IMR-90 (cell line): ENCODE measurements around the gene ACP4.

ENCODE experiments used
- BHLHE40 ChIP-seq: fragments of 150-350 bp; IDR thresholded peaks from 2 replicates; pipeline ENCODE4 v1.6.1; 2016; ENCODE audit warnings: mild to moderate bottlenecking, low read depth, low read length
- CTCF ChIP-seq: conservative IDR thresholded peaks from 2 replicates; pipeline ENCODE4 v1.5.1; 2012; ENCODE audit warnings: mild to moderate bottlenecking, low read depth, low read length, improper control_type of control experiment
- FOS ChIP-seq: fragments of 150-350 bp; IDR thresholded peaks from 2 replicates; pipeline ENCODE4 v1.6.1; 2016; ENCODE audit warnings: low read depth, low read length
- POLR2A ChIP-seq: IDR thresholded peaks from 2 replicates; pipeline ENCODE4 v1.6.1; 2012; ENCODE audit warnings: mild to moderate bottlenecking, low read depth, low read length
- RAD21 ChIP-seq: IDR thresholded peaks from 2 replicates; pipeline ENCODE4 v1.6.1; 2012; ENCODE audit warnings: low read length, improper control_type of control experiment
- SMC3 ChIP-seq: fragments of 150-350 bp; IDR thresholded peaks from 2 replicates; pipeline ENCODE4 v1.6.1; 2016; ENCODE audit warnings: low read depth, mild to moderate bottlenecking, antibody characterized with exemption, low read length, moderate library complexity

DNA sequence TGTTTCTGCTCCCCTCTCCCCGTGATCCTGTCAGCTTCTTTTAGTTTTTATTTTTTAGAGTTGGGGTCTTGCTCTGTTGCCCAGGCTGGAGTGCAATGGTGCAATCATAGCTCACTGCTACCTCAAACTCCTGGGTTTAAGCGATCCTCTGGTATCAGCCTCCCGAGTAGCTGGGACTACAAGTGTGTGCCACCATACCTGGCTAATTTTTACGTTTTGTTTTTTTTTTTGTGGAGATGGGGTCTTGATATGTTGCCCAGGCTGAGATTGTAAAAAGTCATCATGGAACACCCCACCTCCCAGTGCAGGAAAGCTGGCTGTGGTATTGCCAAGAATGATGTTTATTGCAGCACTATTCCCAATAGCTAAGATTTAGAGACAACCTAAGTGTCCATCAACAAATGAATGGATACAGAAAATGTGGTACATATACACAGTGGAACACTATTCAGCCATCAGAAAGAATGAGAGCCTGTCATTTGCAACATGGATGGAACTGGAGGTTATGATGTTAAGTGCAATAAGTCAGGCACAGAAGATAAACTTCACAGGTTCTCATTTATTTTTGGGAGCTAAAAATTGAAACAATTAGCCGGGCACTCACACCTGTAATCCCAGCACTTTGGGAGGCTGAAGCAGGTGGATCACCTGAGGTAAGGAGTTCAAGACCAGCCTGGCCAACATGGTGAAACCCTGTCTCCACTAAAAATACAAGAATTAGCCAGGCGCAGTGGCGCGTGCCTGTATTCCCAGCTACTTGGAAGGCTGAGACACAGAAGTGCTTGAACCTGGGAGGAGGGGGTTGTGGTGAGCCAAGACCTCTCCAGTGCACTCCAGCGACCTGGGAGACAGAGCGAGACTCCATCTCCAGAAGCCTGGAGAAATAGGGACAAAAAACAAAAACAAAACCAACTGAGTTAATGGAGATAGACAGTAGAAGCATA is 49.8 kb downstream of the ACP4 start:
- TF ChIP-seq BHLHE40 = no peak
- TF ChIP-seq CTCF = no peak
- no peak for TF ChIP-seq POLR2A
- TF ChIP-seq FOS = no peak
- no peak for TF ChIP-seq SMC3
- TF ChIP-seq RAD21 = no peak
